CD4-positive, alpha-beta T cell treated with Interleukin-21 for 1 hour (primary cell): ENCODE results near the gene COMTD1.
"Not testable (repeated sequence)": the region's sequence is repeated elsewhere in the genome, so short reads cannot be mapped to it uniquely, and the experiment has no call there.

ENCODE experiments used
- DNase-seq: peaks from one replicate; pipeline ENCODE4 v3.0.0-alpha.2; 2020

The COMTD1 gene

GRCh38 chr10:75212343-75212742, 23.4 kb downstream of the COMTD1 start:
- DNase-seq: no peak

DNA sequence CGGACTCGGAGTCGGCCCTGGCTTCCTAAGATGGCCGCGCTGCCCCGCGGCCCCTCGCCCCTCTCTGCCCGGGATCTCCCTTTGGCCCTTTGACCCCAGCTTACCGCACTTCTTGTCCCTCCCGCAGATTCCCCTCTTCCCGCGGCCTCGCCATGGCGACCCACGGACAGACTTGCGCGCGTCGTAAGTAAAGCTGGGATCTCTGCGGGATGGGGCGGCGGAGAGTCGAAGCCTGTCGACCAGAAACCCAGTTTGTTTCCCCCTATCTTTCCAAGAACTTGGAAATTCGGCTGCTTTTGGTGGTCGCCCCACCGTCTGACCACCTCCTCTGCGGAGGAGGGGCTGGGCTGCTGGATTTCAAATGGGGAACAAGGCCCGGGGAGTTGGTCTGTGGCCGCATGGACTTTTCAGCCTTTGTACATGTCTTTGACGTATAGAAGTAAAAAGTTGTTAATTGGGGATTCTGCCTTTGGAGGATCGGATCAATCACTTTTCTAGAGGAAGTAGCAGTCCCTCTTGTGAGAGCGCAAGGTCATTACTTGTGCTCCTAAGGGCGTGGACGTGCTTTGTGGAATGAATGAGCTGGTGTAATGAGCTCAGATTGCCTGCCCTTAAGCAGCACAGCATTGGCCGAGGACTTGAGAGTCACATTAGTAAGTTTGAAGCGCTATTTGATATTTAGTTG, 24.6 kb downstream of the COMTD1 start:
- DNase-seq: peak; percentile 49

- DNase-seq: peak; percentile 96
Observed at GRCh38 chr10:75210282-75211006, 25.3 kb downstream of the COMTD1 start, which contains the start of gene VDAC2. VDAC2 (plus strand) TSS chr10:75210796; CDS start chr10:75211159, 363 bp downstream.

DNA sequence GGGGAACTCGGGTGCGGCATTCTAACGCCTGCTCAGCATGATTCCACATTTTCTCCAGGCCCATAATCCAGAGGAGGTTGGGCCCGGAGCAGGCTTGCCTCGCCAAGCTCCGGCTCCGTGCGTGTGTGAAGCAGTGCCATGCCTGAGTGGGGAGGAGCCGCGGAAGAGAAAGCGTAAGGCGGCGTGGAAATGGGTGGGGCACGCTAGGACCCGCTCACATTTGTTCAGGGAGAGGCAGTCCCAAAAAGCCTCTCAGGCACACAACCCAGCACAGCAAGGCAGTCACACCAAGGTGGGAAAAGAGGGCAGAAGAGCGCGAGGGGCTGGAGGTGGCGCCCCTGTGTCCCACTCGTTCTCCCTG, 25.9 kb downstream of the COMTD1 start:
- peak; percentile 81 for DNase-seq

DNA sequence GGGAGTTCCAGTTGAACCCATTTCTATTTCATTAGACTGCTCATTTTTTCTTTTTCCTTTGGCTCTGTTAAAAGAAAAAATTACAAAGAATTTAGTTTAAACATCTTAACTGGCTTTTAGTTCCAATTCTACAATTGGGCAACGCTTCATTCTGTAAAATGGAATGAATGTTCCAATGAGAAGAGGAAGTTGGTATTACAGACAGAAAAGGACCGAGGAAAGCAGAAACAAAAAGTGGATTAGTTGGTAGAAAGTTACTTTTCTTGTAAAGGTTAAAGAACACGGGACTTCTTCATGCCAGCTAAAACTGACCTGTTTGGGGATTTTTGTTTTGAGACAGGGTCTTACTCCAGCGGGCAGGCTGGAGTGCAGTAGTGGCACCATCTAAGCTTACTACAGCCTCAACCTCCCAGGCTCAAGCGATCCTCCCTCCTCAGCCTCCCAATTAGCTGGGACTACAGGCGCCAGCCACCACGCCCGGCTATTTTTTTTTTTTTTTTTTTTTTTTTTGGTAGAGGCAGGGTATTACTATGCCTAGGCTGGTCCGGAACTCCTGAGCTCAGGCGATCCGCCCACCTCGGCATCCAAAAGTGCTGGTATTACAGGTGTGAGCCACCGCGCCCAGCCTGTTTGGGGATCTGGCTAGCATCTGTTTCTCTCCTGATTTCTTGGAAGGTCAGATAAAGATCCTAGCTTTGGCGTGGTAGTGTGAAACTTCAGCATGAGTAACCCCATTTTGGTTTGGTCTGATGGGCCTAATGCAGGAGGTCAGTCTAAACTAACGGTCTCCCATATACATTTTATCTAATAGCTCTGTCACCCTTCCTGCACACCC, 26.5 kb downstream of the COMTD1 start:
- DNase-seq: peak; percentile 10

GRCh38 chr10:75208181-75208580, 27.6 kb downstream of the COMTD1 start:
- DNase-seq: no peak

GRCh38 chr10:75207857-75208144, 28.0 kb downstream of the COMTD1 start:
- DNase-seq: no peak

DNA sequence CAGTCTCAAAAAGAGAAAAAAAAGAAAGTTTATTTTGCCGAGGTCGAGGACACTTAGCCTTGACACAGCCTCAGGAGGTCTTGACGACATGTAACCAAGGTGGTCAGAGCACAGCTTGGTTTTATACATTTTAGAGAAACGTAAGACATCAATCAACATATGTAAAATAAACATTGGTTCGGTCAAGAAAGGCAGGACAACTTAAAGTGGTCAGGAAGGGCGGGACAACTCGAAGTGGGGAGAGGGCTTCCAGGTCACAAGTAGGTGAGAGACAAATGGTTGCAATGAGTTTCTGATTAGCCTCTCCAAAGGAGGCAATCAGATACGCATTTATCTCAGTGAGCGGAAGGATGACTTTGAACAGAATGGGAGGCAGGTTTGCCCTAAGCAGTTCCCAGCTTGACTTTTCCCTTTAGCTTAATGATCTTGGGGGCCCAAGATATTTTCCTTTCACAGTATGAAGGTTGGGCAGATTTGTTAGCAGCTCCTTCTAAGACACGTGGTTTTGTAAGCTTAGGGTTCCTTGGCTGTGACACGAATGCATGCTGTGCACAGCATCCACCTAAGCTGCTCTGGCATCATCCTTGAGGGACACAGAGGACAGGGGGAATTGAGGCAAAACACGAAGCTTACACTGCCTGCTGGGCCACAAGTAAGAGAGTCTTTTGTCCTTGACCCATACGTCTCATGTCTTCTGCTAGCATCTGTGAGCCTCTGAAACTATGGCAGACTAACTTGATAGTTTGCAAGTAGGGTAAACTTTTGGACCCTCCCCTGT, 28.5 kb downstream of the COMTD1 start:
- DNase-seq: no peak

DNA sequence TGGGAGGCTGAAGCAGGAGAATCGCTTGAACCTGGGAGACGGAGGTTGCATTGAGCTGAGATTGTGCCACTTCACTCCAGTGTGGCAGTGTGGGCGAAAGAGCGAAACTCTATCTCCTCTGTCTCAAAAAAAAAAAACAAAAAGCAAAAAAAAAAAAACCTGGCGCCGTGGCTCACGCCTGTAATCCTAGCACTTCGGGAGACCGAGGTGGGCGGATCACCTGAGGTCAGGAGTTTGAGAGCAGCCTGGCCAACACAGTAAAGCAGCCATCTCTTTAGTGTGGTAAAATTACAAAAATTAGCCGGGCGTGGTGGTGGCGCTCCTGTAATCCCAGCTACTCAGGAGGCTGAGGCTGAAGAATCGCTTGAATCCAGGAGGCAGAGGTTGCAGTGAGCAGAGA, 29.1 kb downstream of the COMTD1 start:
- DNase-seq: not testable (repeated sequence)

GRCh38 chr10:75205908-75206307, 29.8 kb downstream of the COMTD1 start:
- DNase-seq: no peak

DNA sequence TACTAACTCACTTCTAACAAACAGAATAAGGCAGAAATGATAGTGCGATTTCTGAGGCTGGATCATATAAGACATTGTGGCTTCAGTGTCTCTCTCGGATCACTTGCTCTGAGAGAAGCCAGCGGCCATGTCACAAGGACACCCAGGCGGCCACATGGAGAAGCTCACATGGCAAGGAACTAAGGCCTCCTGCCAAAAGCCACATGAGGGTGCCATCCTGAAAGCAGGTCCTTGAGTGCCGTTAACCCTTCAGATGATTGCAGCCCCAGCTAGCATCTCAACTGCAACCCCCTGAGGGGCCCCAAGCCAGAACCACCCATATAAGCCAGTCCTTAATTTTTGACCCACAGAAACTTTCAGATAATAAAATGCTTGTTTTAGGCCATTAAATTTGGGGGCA, 32.0 kb downstream of the COMTD1 start:
- DNase-seq: no peak

DNA sequence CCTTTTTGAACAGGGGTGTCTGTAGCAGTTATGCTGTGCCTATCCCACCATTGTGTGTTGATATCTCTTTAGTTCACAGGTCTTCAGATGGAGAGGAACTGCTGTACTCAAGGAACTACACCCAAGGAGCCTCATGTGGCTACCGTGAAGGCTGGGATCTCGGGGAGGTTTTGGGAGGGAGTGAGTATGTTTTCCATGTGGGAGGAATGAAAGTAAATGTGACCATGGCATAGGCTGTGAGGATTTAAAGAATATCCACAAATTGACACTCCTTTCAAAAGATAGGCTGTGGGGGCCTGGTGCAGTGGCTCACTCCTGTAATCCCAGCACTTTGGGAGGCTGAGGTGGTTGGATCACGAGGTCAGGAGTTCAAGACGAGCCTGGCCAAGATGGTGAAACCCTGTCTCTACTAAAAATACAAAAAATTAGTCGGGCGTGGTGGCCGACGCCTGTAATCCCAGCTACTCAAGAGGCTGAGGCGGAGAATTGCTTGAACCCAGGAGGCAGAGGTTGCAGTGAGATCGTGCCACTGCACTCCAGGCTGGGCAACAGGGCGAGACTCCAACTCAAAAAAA, 32.6 kb downstream of the COMTD1 start:
- not testable (repeated sequence) for DNase-seq

- DNase-seq: no peak
Observed at GRCh38 chr10:75202321-75203045, 33.3 kb downstream of the COMTD1 start.

GRCh38 chr10:75201793-75202307, 33.9 kb downstream of the COMTD1 start:
- no peak for DNase-seq

GRCh38 chr10:75199949-75200348, 35.8 kb downstream of the COMTD1 start:
- DNase-seq: not testable (repeated sequence)

GRCh38 chr10:75197906-75198305, 37.9 kb downstream of the COMTD1 start:
- no peak for DNase-seq

- DNase-seq: no peak
Observed at GRCh38 chr10:75197066-75197465, 38.7 kb downstream of the COMTD1 start.

GRCh38 chr10:75195035-75195763, 40.6 kb downstream of the COMTD1 start:
- no peak for DNase-seq

GRCh38 chr10:75194625-75195024, 41.1 kb downstream of the COMTD1 start:
- DNase-seq: not testable (repeated sequence)

DNA sequence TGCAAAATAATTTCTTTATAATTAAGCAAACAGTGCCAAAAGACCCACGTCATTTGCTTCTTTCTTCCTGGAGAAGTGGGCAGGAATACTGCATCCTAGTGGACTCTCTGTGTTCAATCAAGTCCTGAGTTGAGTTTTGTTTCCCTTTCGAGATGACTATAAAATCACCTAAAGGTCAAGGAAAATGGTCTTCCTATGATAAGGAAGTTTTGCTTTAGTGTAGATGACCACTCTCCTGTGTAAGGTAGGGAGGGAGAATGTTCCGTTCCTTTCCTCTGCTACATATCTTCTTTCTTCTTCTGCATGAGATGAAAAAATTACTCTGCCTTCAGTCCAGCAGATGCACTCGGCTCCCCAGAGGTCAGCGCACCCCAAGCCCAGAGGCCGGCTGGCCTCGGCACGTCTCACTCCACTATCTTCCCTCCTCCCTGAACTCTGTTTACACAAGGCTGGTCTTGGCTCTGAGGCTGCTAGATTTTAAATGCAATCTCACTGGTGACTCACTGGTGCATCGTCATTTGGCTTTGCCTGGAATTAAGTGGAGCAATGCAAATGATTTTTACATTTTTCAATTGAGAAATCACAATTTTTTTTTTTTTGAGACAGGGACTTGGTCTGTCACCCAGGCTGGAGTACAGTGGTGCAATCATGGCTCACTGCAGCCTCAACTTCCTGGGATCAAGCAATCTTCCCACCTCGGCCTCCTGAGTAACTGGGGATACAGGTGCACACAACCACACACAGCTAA, 43.8 kb downstream of the COMTD1 start:
- no peak for DNase-seq
